Right cardiac atrium (tissue), 5 donors: ENCODE measurements around the gene PIP4K2B. TPM values are rescaled to one million over a fixed set of nuclear protein-coding genes. Genes with fewer than 3 reads are reported as not detected.

Experiments used
- ATAC-seq, 2 donors: fragments of 200-7000 bp; cut with Tn5 transposase; one replicate each; pipeline versions ENCODE4 v1.8.0 to v1.9.1; 2020; ENCODE audit warnings: moderate library complexity in 2 of 2, mild to moderate bottlenecking in 1 of 2
- DNase-seq, 3 donors: peaks; one replicate each; pipeline ENCODE4 v3.0.0-alpha.2; 2020
- H3K27ac ChIP-seq: one replicate; pipeline ENCODE4 v1.5.1; 2013; ENCODE audit warnings: mild to moderate bottlenecking, low read length, control low read depth, moderate library complexity
- H3K27me3 ChIP-seq: one replicate; pipeline ENCODE4 v1.6.1; 2013; ENCODE audit not compliant: control insufficient read depth, insufficient read depth
- H3K4me1 ChIP-seq: one replicate; pipeline ENCODE4 v1.6.1; 2013; ENCODE audit warnings: low read length; ENCODE audit not compliant: control insufficient read depth, insufficient read depth
- H3K4me3 ChIP-seq: one replicate; pipeline ENCODE4 v1.5.1; 2013; ENCODE audit warnings: low read length, control low read depth
- H3K9me3 ChIP-seq: one replicate; pipeline ENCODE4 v1.6.1; 2013; ENCODE audit warnings: low read length; ENCODE audit not compliant: control insufficient read depth
- WGBS: extraction: QIAGEN DNeasy Blood & Tissue Kit; methylation state at CpG from one replicate; pipeline ENCODE4 v1.1.7; 2013; 5-methylcytosine and 5-hydroxymethylcytosine counted together
- intact Hi-C, 4 donors: fragments of 100-400 bp; cut with DNase I; formaldehyde crosslinking; loops; one replicate each; pipeline versions ENCODE4 v1.11.0 to v1.14.0; 2022 to 2023
- microRNA-seq, 2 donors: library from miRNA; unstranded; fragments of <30 nt; microRNA quantifications; one replicate each; pipeline ENCODE4 v1.2.0, GENCODE V29; 2020 to 2021
- polyA plus RNA-seq: library from polyadenylated mRNA; stranded (reverse); fragments of 200-250 nt; gene quantifications from one replicate; pipeline ENCODE4 v1.2.3, GENCODE V29; 2013
- total RNA-seq, 4 donors: library from RNA; stranded (reverse); fragmentation: NEBNext Ultra II Directional; extraction: Animal tissue kit (Norgen Biotek cat#: 25700); gene quantifications; one replicate each; pipeline ENCODE4 v1.2.1, GENCODE V29; 2021
- donor health status: healthy with polysubstance abuse.
- donor health status: DM: no; HTN: yes; CAD: no.
- donor health status: DM: no; HTN: no; CAD: no.
- donor health status: DM: no; HTN: yes; CAD: no; lungs with severe emphysema.
- donor health status: DM: yes; HTN: yes; CAD: no.

Gene PIP4K2B
- total and polyA plus RNA-seq, 5 donors, result 28.2 to 50.0 (median 43.5) TPM

DNA sequence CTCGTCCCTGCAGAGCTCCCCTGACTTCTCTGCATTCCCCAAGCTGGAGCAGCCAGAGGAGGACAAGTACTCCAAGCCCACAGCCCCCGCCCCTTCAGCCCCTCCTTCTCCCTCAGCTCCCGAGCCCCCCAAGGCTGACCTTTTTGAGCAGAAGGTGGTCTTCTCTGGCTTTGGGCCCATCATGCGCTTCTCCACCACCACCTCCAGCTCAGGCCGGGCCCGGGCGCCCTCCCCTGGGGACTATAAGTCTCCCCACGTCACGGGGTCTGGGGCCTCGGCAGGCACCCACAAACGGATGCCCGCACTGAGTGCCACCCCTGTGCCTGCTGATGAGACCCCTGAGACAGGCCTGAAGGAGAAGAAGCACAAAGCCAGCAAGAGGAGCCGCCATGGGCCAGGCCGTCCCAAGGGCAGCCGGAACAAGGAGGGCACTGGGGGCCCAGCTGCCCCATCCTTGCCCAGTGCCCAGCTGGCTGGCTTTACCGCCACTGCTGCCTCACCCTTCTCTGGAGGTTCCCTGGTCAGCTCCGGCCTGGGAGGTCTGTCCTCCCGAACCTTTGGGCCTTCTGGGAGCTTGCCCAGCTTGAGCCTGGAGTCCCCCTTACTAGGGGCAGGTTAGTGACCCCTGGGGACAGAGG is 82.9 kb downstream of the PIP4K2B start:
- DNase-seq (no peak), ATAC-seq (no peak)
- 93% methylated on average over 18 of the region's 18 CpGs for WGBS
- no peak overlapping the region for H3K27ac ChIP-seq
- intact Hi-C loops, result no loop called here
- H3K27me3 ChIP-seq, result no peaks in the 10 kb centered on the region
- no peak overlapping the region for H3K4me3 ChIP-seq
- H3K4me1 ChIP-seq, result no peaks in the 10 kb centered on the region
- H3K9me3 ChIP-seq, result no peaks in the 10 kb centered on the region

Small RNAs within 50 kb of the gene (microRNA-seq; reads per million reads assigned to microRNA genes)
- gene MIR4726 (0 reads per million in 2 donors), gene MIR4727 (1.1 to 3.4 reads per million in 2 donors)

Other genes starting within 250 kb of the PIP4K2B start
- 1 to 10 TPM in 3 of 4 donors, under 1 TPM in 1; 0.89 to 4.8 (median 3.0) TPM for gene SRCIN1, start 193.6 kb downstream of the PIP4K2B start, total RNA-seq
- gene SRCIN1, start 193.6 kb downstream of the PIP4K2B start, polyA plus RNA-seq, result 2.6 TPM
- gene EPOP, start 124.6 kb downstream of the PIP4K2B start, total RNA-seq, result 1 to 10 TPM in 3 of 4 donors, under 1 TPM in 1; 0.91 to 2.9 (median 1.7) TPM
- 2.1 TPM for gene EPOP, start 124.6 kb downstream of the PIP4K2B start, polyA plus RNA-seq
- gene MLLT6, start 94.3 kb downstream of the PIP4K2B start, total RNA-seq, result 100 to 1,000 TPM in 2 of 4 donors, 10 to 100 TPM in 2; 80.7 to 108 (median 94.2) TPM
- gene MLLT6, start 94.3 kb downstream of the PIP4K2B start, polyA plus RNA-seq, result 81.2 TPM
- 10 to 100 TPM; 43.7 to 74.6 (median 67.9) TPM for gene CISD3, start 69.2 kb downstream of the PIP4K2B start, total RNA-seq
- 78.1 TPM for gene CISD3, start 69.2 kb downstream of the PIP4K2B start, polyA plus RNA-seq
- gene PCGF2, start 51.2 kb downstream of the PIP4K2B start, total RNA-seq, result 10 to 100 TPM; 28.2 to 48.4 (median 34.7) TPM
- gene PCGF2, start 51.2 kb downstream of the PIP4K2B start, polyA plus RNA-seq, result 34.3 TPM
- gene PSMB3, start 46.8 kb downstream of the PIP4K2B start, total RNA-seq, result 100 to 1,000 TPM; 134 to 167 (median 146) TPM
- 247 TPM for gene PSMB3, start 46.8 kb downstream of the PIP4K2B start, polyA plus RNA-seq
- gene CWC25, start 25.8 kb upstream of the PIP4K2B start, total RNA-seq, result 10 to 100 TPM in 3 of 4 donors, 1 to 10 TPM in 1; 8.8 to 11.5 (median 10.9) TPM
- 11.0 TPM for gene CWC25, start 25.8 kb upstream of the PIP4K2B start, polyA plus RNA-seq
- gene RPL23, start 54.2 kb upstream of the PIP4K2B start, total RNA-seq, result 100 to 1,000 TPM; 830 to 995 (median 880) TPM
- 1,847 TPM for gene RPL23, start 54.2 kb upstream of the PIP4K2B start, polyA plus RNA-seq
- gene LASP1, start 70.5 kb upstream of the PIP4K2B start, total RNA-seq, result 10 to 100 TPM; 29.2 to 39.6 (median 35.8) TPM
- gene LASP1, start 70.5 kb upstream of the PIP4K2B start, polyA plus RNA-seq, result 23.8 TPM
- not detected for gene FBXO47, start 167.8 kb upstream of the PIP4K2B start, total RNA-seq
- not detected for gene FBXO47, start 167.8 kb upstream of the PIP4K2B start, polyA plus RNA-seq